Body of pancreas (tissue), 4 donors: ENCODE results near the gene PKIB.
"Not testable (repeated sequence)": the region's sequence is repeated elsewhere in the genome, so short reads cannot be mapped to it uniquely, and the experiment has no call there.

Source experiments
- POLR2A ChIP-seq, 3 donors: fragments of 450-650 bp; IDR thresholded peaks; one replicate each; pipeline ENCODE4 v1.6.1; 2016; ENCODE audit warnings: antibody characterized with exemption in 3 of 3, mild to moderate bottlenecking in 2 of 3
- TF ChIP-seq, protein P1 (sequence below), 7 experiments: fragments of 450-650 bp in 4 of 7; fragments of 200-600 bp in 3 of 7; sonication (generic) in 3 of 7; IDR thresholded peaks; one replicate each; pipeline ENCODE4 v1.5.1; 2016 to 2019; ENCODE audit warnings: antibody characterized with exemption in 7 of 7

DNA sequence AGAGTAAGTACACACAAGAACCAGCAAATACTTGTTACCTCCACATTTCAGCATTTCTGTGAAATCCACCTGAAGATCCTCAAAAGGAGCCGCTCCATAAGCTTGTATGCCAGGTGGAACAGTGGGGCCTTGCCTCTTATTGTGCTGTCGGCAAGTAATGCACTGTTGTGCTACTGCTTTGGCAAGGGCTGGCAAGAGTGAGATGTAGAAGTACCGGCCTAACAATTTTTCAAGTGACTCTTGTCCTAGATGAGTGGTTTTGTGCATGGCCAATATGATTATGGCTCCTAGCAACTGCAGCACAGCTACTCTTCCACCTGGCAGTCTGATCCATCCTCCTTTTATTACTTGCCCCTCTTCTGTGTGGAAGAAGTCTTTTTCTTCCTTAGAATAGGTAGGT is 134.7 kb downstream of the PKIB start:
- TF ChIP-seq, protein P1, sequence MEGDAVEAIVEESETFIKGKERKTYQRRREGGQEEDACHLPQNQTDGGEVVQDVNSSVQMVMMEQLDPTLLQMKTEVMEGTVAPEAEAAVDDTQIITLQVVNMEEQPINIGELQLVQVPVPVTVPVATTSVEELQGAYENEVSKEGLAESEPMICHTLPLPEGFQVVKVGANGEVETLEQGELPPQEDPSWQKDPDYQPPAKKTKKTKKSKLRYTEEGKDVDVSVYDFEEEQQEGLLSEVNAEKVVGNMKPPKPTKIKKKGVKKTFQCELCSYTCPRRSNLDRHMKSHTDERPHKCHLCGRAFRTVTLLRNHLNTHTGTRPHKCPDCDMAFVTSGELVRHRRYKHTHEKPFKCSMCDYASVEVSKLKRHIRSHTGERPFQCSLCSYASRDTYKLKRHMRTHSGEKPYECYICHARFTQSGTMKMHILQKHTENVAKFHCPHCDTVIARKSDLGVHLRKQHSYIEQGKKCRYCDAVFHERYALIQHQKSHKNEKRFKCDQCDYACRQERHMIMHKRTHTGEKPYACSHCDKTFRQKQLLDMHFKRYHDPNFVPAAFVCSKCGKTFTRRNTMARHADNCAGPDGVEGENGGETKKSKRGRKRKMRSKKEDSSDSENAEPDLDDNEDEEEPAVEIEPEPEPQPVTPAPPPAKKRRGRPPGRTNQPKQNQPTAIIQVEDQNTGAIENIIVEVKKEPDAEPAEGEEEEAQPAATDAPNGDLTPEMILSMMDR (IDR thresholded peaks at IDR 0.05) = not testable (repeated sequence)
- TF ChIP-seq POLR2A (IDR thresholded peaks at IDR 0.05) = not testable (repeated sequence)
